ENCODE data around the gene KRT23.
A peak's percentile ranks its signal among the peaks of the same experiment; 100 is the strongest.
"Not testable (repeated sequence)": the region's sequence is repeated elsewhere in the genome, so short reads cannot be mapped to it uniquely, and the experiment has no call there.

KRT23 gene

DNA sequence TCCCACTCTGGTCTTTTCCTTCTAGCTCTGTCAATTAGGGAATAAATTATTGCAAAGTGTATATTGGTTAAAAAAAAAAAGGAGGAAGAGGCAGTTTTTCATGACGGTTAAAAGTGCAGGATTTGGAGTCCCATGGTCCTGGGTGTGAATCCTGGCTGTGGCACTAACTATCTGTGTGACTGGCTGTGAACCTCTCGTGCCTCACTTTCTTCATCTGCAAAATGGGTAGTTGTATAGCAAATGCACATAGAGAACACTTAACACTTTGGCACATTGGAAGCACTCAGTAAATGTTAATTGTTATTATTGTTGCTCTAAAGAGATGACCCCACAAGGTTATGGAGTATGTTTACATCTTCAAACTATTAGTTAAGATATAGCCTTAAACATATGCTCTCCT, 10.5 kb upstream of the KRT23 start:
- no peak for DNase-seq

DNA sequence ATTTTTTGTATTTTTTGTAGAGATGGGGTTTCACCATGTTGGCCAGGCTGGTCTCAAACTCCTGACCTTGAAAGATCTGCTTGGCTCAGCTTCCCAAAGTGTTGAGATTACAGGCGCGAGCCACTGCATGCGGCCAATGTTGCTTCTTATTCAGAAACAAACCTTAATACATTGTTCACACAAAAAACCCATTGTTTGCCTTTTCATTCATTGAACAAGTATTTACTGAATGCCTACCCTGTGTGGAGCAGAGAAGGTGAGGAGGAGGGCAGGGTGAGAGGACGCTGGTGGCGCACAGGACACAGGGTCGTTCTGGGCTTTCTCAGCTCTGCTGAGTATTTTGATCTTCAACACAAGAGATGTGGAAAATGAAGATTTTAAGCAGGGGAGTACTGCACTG, 8.0 kb upstream of the KRT23 start:
- DNase-seq: no peak

DNA sequence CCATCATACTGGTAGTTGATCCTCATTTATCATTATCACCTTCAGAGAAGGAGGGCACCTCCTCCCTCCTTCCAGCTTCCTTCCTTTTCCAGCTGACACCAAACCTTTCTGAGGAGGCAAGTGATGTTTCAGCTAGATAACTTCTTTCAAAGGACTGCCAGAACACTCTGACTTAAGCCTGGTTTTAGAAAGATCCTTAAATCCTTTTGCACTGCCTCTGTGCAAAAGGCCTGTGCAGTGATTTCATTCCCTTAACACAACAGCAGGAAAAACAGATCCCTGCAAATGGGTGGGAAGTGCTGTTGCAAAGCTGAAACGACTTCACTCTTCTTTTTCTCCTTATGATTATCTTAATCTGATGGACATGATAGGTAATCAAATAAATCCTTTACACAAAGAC, 7.1 kb upstream of the KRT23 start:
- DNase-seq: no peak

DNA sequence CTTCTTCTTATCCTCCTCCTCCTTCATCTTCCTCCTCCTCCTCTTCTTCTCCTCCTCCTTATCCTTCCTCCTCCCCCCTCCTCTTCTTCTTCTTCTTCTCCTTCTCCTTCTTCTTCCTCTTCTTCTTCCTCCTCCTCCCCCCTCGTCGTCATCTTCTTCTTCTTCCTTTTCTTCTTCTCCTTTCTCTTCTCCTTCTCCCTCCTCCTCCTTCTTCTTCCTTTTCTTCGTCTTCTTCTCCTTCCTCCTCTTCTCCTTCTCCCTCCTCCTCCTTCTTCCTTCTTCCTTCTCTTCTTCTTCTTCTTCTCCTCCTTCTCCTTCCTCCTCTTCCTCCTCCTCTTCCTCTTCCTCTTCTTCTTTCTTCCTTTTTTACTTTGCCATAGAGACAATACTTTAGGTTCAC, 5.1 kb upstream of the KRT23 start:
- DNase-seq: no peak

DNA sequence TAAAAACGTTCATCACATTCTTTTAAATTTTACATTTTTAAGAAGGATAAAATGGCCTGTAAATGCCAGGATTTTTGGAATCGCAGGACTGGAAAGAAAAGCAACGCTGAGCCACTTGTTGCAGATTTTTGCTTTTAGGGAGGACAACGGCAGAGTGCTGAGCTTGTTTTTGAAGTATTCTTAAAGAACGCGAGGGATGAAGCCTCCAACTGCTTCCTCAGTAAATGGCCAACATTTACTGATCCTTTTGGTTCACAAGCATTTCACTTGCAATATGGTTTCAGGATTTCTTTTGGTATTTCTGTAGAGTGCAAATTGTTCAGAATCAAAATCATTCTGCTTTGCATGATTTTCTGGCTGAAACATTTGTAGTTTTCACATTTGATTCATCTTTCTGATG, 2.8 kb upstream of the KRT23 start:
- no peak for DNase-seq

DNA sequence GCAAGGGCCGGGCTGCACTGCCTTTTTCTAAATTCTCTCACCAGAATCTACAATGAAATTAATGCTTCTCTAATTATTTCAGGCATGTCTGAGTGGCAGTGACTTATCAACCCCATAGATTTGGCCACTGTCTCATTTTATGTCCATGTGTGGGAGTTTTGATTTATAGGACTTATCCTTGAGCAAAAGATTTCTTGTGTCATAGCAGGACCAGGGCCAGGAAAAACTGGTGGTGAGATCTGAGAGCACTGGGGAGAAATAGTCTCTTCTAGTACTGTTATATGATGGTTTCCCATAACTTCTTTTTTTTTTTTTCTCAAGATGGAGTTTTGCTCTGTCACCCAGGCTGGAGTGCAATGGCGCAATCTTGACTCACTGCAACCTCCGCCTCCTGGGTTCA, 1.5 kb upstream of the KRT23 start:
- no peak for DNase-seq

DNA sequence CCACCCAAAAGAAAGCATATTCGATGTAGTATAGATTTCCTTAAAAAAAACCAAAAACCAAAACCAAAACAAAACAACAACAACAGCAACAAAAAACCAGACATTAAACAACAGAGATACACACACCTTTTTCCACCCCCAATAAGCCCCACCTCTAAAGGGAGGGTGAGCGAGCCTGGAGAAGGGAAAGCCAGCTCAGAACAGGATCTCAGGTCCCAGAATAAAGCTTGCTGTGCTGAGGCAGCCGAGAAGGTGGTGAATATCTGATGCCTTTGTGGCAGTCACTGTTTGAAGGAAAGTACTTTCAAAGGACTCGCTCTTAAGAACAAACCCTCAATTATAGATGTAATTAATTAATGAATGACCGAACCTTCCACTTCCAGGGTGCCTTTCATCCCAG, 470 bp downstream of the KRT23 start:
- no peak for DNase-seq

DNA sequence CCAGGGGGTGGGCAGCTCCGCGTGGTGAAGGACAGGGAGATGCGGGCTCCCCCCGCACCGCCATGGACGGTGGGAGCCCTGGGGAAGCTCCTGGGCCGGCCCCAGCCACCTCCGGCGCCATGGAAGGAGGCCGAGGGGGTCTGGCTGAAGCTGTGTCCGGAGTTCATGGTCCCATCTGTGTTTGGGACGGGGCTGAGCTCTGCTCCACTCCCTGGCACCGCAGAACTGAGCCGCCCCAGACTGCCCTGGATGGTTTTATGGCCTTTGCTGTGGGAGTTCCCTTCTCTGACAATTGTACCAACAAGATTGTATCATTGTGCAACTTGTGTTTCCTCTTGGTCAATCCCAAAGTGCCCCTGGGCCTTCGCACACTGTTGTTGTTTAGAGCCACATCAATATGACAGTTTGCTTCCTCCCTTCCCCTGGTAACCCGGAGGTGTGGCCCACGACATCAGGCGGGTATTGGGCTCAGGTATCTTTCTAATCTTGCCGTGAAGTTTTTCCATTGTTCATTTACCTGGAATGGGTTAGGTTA, 942 bp downstream of the KRT23 start:
- DNase-seq: no peak

DNA sequence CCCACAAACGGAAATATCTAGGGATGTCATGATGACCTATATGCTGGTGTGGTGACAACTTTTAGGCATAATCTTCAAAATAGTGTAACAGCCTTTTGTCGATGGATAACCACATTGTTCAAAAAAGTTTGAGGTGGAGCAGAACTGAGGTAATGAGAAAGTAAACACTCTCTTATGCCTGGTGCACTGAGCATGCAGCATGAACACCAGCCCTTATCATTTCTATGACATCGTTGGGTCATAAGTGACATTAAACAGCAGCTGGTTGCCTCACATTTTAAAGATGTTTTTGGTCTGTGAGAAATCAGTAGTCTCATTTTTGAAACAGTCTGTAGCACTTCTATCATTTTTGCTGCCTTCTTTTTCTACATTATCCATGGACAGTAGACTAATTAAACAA, 1.8 kb downstream of the KRT23 start:
- DNase-seq: no peak

DNA sequence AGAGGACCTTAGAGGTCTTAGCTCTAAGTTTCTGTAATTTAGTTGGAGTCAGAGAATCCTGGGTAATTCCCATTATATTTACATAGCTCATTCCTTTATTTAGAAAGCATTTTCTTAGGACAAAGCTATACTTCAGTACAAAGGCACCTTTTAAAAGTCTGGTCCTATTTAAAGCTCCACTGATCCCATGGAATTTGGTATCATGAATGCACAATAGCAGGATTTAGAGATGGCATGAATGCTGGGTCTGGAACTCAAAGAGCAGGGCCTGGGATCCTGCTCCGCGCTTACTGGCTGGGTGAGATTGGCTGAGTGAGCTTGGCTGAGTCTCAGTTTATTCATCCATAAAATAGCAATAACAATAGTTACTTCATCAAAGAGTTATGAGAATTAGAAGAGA, 4.8 kb downstream of the KRT23 start:
- no peak for DNase-seq

DNA sequence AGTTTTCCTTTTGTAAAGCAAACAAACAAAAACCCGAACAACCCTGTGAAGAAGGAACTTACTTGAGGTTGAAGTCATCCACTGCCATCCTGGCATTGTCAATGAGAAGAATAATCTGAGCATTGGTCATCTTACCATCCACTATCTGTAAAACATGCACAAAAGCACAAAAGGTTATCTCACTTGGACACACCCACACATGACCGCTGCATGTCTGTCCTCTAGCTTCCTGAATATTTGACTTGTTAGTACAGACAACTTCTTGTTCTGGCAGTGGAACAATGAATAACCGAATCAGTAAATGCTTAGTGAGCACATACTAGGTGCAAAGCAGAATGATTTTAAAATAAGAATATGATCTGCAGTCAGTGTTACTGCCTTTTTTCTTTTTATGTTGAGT, 6.1 kb downstream of the KRT23 start:
- no peak for DNase-seq

DNA sequence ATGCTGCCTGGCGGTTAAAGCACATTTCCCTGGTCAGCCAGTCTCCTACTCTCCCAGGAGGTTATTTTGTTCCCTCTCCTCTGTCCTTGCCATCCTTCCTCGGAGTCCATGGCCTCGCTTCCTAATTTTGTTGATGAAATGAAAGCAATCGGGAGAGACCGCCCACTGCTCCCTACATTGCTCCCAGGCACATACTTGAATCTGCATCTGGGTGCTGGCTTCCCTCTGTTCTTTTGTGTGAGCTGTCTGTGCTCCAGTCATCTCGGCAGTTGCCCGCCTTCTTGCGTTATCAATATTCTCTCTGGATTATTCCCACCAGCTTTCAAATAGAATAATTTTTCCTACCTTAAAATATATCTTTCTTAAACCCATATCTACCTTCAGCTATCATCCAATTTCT, 11.1 kb downstream of the KRT23 start:
- no peak for DNase-seq

DNA sequence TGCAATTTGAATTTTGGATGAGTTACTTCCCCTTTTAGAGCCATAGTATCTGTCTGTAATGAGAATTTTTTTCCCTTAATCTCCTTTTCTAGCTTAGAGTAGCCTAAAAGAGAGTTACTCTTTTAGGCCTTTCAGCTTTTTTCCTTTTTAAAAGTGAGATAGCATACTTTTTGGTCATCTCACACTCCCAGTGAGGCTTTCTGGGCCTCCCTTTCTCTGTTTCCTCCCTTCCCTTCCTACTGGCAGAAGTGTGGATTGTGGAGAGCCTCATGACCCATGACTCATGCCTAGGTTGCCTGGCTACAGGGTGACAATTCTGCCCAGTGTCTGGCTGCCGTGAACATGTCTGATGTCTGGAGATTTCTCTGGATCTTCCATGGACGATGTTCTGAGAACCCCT, 15.2 kb downstream of the KRT23 start:
- no peak for DNase-seq

DNA sequence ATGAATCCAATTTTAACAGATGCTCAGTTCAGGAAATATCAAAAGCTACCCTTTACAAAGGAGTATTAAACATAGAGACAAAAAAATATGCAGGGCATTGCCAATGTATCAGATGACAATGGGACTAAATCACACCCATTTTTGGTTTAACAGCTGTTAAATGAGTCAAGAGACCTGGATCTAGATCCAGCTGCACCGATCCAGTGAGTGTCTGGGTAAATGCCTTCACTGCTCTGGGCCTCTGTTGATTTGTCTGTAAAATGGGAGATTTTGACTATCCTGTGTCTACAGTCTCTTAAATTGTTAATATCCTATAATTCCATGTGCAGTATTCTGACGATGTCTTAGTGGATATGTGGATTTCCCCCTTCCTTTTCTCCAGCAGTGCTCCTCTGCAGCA, 16.4 kb downstream of the KRT23 start:
- DNase-seq: no peak

DNA sequence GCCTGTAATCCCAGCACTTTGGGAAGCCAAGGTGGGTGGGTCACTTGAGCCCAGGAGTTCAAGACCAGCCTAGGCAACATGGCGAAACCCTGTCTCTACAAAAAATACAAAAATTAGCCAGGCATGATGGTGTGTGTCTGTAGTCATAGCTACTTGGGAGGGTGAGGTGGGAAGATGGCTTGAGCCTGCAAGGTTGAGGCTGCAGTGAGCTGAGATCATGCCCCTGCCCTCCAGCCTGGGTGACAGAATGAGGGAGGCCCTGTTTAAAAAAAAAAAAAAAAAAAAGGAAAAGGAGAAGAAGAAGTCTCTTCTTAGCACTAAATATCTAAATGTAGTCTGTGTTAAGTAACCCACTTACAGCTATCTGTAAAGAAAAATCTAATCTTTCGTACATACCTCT, 20.3 kb downstream of the KRT23 start:
- not testable (repeated sequence) for DNase-seq

DNA sequence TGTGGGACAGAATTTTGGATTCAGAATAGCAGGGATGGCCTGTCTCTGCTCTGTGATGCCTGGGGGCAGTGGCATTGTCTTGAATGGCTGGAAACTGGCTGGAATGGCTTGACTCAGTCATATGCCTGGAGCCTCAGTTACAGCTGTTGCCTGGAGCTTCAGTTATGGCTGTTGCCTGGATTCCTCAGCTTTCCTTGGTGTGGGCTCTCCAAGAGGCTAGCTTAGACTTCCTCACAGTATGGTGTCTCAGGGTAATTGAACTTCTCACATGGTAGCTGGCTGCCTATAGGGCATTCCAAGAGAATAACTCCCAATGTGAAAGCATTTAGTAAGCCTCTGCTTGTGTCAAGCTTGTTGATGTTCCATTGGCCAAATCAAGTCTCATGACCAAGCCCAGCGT, 21.1 kb downstream of the KRT23 start:
- DNase-seq: no peak

DNA sequence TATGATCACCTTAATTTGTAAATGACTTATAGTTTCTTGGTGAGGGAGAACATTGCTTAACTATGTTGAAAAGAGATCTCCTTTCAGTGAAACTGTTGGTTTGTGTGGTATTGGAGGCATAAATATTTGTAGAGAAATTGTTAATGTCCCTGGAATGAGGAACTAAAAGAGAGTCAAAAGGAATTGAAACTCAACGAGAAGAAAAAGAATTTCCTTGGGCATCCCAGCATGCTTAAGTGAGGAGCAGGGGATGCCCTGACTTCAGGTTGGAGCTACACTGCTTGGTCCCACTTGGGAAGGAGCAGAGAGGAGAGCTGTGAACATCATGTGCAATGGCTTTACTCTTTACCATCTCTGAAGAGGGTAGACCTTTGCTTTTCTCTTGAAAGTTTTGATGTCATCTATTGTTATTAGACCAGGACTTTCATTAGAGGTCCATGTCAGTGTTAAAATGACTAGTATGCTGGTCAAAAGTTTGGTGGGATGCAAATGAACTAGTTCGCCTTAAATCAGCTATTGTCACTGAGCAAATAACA, 21.7 kb downstream of the KRT23 start:
- no peak for DNase-seq

DNA sequence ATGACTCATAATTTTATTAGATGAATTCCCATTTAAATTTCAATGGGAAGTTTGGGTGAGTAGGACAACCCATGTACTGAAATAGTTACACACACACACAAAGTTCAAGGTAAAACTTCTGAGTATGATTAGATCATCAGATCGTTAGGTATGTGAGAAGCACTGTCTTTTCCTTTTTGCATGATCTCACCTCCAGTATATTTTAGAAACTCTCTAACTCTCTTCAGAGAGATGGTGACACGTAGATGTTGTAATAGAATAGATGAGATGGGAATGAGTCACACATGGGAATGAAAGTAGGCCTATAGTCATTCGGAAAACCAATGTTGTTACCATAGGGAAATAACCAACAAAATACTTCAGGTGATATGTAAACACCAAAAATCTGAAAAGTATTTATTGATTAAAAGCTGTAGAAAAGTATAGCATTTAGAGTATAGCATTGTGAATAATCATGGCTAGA, 22.2 kb downstream of the KRT23 start:
- DNase-seq: no peak

DNA sequence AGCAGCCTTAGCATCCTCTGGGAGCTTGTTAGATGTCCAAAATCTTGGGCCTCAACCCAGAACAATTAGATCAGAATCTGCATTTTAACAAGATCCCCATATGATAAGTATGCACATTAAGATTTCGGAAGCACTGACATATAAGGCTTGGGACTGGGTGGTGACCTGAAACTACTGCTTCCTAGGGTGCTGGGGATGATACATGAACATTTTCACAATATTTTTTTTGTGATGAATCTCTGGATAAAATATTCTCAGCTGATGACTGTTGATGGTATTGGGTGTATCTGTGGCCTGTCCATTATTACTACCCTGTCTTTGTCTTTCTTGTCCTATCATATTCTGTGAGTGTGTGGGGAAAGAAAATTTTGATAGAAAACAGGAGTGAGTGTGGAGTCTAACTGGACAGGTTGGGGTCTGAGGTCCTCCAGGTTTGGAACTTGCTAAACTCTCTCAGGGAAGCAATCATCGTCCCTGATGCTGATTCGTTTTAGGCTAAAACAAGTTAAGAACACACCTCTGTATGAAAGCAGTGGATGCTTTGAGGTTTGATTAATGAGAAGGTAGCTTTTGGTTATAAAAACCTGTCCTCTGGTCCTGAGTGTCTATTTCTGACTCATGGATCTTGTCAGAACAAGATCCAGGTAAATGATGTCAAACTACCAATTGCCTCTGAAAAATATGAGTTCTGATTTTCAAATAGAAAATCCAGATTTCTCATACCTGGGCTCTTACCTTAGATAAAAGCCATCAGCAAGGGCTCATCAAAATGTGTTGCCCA, 23.2 kb downstream of the KRT23 start:
- DNase-seq: no peak

DNA sequence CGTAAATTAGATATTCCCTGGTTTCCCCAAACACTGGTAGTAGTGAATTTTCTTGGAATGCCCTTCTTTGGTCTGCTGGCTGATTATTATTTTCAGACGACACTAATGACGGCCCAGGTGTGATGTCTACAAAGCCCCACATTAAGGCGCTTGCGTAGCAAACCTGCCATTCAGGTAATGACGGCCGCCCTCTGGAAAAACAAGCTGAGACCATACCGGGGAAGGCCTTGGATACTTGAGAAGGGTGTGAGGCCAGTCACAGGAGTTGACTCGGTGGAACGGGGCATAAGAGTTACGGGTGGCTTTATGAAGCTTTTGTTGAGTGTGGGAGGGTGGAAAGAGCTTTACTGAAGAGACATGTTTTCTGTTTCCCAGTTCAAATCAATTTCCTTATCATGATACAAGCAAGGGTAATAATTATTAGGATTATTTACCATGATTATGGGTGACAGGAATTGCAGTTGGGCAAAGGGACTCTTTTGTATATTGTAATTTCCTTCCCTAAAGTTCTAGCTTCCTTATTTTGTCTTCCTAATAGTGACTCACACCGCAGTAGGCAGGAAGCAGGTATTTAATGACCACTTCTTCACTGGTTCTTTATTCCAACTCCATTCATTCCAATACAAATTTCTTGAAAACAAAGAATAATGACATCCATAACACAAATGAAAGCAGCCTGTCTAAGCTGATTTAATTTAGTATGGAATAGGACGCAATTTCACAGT, 24.8 kb downstream of the KRT23 start:
- DNase-seq: no peak

DNA sequence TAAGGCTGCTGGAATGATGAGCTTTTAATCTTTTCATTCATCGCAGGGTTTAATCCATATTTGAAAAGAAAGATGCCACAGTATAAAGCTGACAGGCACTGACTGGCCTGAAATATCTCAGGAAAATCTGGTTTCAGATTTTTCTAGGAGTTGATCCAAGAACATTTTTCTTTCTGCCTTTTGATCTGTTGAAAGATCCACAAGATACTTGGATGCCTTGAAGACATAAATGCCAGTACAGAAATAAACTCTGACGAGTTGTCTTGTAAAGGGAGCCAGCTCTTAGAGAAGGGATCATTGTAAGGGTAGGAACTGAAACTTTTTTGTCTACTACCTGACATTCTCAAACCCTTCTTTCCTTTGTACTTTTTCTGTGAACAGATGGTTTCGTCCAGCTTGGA, 27.0 kb downstream of the KRT23 start:
- no peak for DNase-seq

DNA sequence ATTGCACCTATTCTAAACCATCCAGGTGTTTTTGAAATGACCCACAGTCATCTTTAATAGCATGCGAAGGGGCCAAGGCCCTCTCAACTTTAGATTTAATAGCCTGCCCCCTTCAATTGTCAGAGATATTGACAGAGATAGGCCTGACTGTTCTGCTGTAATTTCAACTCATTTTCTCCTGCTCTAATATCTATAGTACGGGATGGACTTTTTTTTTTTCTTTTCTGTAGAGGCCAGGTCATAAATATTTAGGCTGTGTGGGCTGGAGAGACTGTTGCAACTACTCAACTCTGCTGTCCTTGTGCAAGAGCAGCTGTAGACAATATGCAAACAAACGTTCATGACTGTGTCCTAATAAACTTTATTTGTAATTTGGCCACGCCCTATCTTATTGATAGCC, 27.7 kb downstream of the KRT23 start:
- no peak for DNase-seq

DNA sequence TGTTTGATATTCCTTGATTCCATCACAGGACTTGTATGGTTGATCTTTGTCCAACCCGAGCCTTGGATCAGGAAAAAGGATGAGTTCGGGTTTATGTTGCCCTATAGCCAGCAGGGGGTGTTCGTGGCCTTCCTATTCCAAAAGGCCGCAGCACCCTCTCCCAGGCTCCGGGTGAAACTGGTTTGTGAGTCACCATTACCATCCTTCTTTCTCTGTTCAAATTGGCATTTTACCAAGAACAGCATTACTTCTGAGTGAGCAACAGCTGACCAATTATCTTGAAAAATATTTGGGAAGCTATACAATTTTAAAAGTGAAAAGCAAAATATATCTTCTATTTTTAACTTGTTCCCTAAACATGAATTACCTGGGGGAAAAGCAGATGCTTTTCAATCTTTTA, 28.1 kb downstream of the KRT23 start:
- DNase-seq: peak; percentile 57 to 58

DNA sequence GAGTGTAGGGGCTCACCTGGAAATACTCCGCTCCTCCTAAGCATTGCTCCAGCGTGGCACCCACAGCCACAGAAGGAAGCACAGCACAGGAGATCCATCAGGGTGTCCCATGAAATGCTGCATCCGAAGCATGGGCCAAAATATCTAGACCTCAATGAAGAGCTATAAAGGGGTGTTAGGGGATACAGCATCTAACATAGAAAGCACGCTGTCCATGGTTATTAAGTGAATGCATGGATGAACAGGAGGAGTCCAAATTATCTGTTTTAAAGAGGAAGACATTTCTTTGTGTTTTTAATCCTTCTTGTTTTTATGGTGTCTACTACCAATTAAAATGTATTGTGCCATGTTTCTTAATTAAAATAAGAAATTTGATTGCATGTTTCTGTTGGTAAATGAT, 30.8 kb downstream of the KRT23 start:
- DNase-seq: no peak
